GM12872 (cell line): ENCODE results near the gene MYO16.

ENCODE experiments used
- TF ChIP-seq, protein P1 (sequence below): IDR thresholded peaks from 3 replicates; pipeline ENCODE4 v1.5.1; 2011; ENCODE audit warnings: low read depth, mild to moderate bottlenecking, low read length, moderate library complexity; ENCODE audit not compliant: insufficient read depth

The MYO16 gene

GRCh38 chr13:108707584-108707983, 78.2 kb downstream of the MYO16 start:
- TF ChIP-seq, protein P1, sequence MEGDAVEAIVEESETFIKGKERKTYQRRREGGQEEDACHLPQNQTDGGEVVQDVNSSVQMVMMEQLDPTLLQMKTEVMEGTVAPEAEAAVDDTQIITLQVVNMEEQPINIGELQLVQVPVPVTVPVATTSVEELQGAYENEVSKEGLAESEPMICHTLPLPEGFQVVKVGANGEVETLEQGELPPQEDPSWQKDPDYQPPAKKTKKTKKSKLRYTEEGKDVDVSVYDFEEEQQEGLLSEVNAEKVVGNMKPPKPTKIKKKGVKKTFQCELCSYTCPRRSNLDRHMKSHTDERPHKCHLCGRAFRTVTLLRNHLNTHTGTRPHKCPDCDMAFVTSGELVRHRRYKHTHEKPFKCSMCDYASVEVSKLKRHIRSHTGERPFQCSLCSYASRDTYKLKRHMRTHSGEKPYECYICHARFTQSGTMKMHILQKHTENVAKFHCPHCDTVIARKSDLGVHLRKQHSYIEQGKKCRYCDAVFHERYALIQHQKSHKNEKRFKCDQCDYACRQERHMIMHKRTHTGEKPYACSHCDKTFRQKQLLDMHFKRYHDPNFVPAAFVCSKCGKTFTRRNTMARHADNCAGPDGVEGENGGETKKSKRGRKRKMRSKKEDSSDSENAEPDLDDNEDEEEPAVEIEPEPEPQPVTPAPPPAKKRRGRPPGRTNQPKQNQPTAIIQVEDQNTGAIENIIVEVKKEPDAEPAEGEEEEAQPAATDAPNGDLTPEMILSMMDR: no peak

DNA sequence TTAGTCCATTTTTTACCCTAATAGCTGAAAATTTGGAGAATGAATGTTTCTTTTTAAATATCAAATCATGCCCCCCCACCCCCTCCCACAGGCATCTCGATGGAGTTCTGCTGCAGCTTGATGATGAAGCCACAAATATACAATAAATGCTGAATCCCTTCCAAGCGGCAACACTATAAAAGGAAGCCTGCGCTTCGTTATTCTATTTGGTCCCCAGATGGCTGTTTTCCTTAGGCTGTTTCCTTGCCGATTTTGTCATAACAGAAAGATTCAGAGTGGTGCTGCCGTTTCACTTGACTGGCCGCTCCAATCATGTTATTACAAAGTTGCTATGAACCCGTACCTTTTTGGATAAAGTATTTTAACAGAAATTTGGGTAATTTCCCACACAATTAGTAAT, 79.5 kb downstream of the MYO16 start:
- TF ChIP-seq, protein P1: no peak

GRCh38 chr13:108711386-108711785, 82.0 kb downstream of the MYO16 start:
- TF ChIP-seq, protein P1: no peak

GRCh38 chr13:108725471-108725870, 96.1 kb downstream of the MYO16 start:
- TF ChIP-seq, protein P1: no peak

GRCh38 chr13:108728370-108728769, 99.0 kb downstream of the MYO16 start:
- TF ChIP-seq, protein P1: peak; percentile 16; the same call in 1 of the 3 replicates

GRCh38 chr13:108733022-108733560, 103.7 kb downstream of the MYO16 start:
- TF ChIP-seq, protein P1: no peak

DNA sequence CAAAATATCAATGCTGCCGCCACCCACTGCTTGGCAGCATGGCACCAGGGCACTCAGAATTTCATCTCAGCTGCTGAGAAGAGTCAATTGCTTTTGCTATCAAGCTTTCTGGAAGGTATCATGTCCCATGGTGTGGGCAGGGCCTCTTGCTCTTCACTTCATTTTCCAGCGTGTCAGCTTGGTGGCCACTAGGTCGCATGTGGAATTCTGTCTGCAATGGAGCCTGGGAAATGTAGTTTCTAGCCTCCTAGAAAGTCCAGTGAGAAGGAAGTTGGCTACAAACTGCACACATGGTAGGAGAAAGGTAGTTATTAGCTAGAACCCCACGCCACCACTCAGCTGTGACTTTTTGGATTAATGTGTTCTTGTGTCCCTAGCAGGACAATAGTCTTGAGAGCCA, 105.3 kb downstream of the MYO16 start:
- TF ChIP-seq, protein P1: no peak
